ENCODE data around the gene SMLR1.

Gene SMLR1

GRCh38 chr6:130781557-130781956 is 45.6 kb upstream of the SMLR1 start:
- Histone ChIP-seq H3K9me3 (replicated peaks in 1 of 2; ENCODE audit: control insufficient read depth in 2 of 2, insufficient read depth in 1 of 2, low read depth in 1 of 2, low read length in 2 of 2) (peaks cover 0 to 3% of the 10 kb centered on the region in 2 donors), H2BK120ac (ENCODE audit: low read depth, low read length) (no peak overlapping the region), H3K4me2 (ENCODE audit: insufficient read depth, low read length, poor library complexity, severe bottlenecking) (no peak overlapping the region), H3K4me1 (ENCODE audit: control insufficient read depth in 2 of 2, insufficient read depth in 1 of 2, low read depth in 1 of 2, low read length in 2 of 2) (no peaks in the 10 kb centered on the region), H2AK5ac (ENCODE audit: low read depth, low read length) (no peak overlapping the region), H3K23ac (ENCODE audit: low read depth, low read length, poor library complexity) (no peak overlapping the region), H3K36me3 (replicated peaks in 1 of 2; ENCODE audit: control insufficient read depth in 2 of 2, insufficient read depth in 2 of 2, low read length in 2 of 2) (no peaks in the 10 kb centered on the region), H2AFZ (ENCODE audit: low read length) (no peak overlapping the region), H4K8ac (ENCODE audit: low read depth, low read length) (no peak overlapping the region), H3K18ac (ENCODE audit: low read length) (no peak overlapping the region), H4K91ac (ENCODE audit: low read depth, low read length, poor library complexity) (no peak overlapping the region), H3K14ac (ENCODE audit: low read length) (no peak overlapping the region), H3K79me1 (ENCODE audit: low read depth, low read length) (no peaks in the 10 kb centered on the region), H3K4me3 (ENCODE audit: low read length in 2 of 2) (no peak overlapping the region), H2BK15ac (ENCODE audit: low read length) (no peak overlapping the region), H2BK12ac (ENCODE audit: low read length) (no peak overlapping the region), H3K27me3 (ENCODE audit: control insufficient read depth in 3 of 3, insufficient read depth in 3 of 3, low read depth in 1 of 3, low read length in 3 of 3) (no peaks in the 10 kb centered on the region), H2BK5ac (ENCODE audit: low read length) (no peak overlapping the region), H3K4ac (ENCODE audit: low read length) (no peak overlapping the region), H3K9ac (ENCODE audit: low read depth, low read length, poor library complexity) (no peak overlapping the region), H3K27ac (replicated peaks; ENCODE audit: low read length) (no peak overlapping the region)
- no peak for DNase-seq (ENCODE audit: low spot score)
- WGBS, 2 donors (ENCODE audit: extremely low coverage in 2 of 2, insufficient read length in 2 of 2, insufficient replicate concordance in 1 of 2) = no CpG with 5 or more reads among the region's 3 CpGs

- DNase-seq (ENCODE audit: low spot score) = no peak
- no peak overlapping the region for H2BK5ac ChIP-seq (ENCODE audit: low read length)
- no peak overlapping the region for H3K9ac ChIP-seq (ENCODE audit: low read depth, low read length, poor library complexity)
- no peak overlapping the region for H3K4me2 ChIP-seq (ENCODE audit: insufficient read depth, low read length, poor library complexity, severe bottlenecking)
- H4K8ac ChIP-seq (ENCODE audit: low read depth, low read length) = no peak overlapping the region
- H3K27ac ChIP-seq (replicated peaks; ENCODE audit: low read length) = no peak overlapping the region
- no peak overlapping the region for H4K91ac ChIP-seq (ENCODE audit: low read depth, low read length, poor library complexity)
- H3K23ac ChIP-seq (ENCODE audit: low read depth, low read length, poor library complexity) = no peak overlapping the region
- no peak overlapping the region for H2AK5ac ChIP-seq (ENCODE audit: low read depth, low read length)
- WGBS, 2 donors (ENCODE audit: extremely low coverage in 2 of 2, insufficient read length in 2 of 2, insufficient replicate concordance in 1 of 2) = no CpG with 5 or more reads among the region's 2 CpGs
- no peak overlapping the region for H3K18ac ChIP-seq (ENCODE audit: low read length)
- no peak overlapping the region for H2AFZ ChIP-seq (ENCODE audit: low read length)
- H3K79me1 ChIP-seq (ENCODE audit: low read depth, low read length) = no peaks in the 10 kb centered on the region
- H2BK120ac ChIP-seq (ENCODE audit: low read depth, low read length) = no peak overlapping the region
- no peaks in the 10 kb centered on the region for H3K27me3 ChIP-seq (ENCODE audit: control insufficient read depth in 3 of 3, insufficient read depth in 3 of 3, low read depth in 1 of 3, low read length in 3 of 3)
- no peak overlapping the region for H2BK12ac ChIP-seq (ENCODE audit: low read length)
- no peak overlapping the region for H3K4ac ChIP-seq (ENCODE audit: low read length)
- no peaks in the 10 kb centered on the region for H3K4me1 ChIP-seq (ENCODE audit: control insufficient read depth in 2 of 2, insufficient read depth in 1 of 2, low read depth in 1 of 2, low read length in 2 of 2)
- H3K36me3 ChIP-seq (replicated peaks in 1 of 2; ENCODE audit: control insufficient read depth in 2 of 2, insufficient read depth in 2 of 2, low read length in 2 of 2) = no peaks in the 10 kb centered on the region
- H2BK15ac ChIP-seq (ENCODE audit: low read length) = no peak overlapping the region
- H3K9me3 ChIP-seq (replicated peaks in 1 of 2; ENCODE audit: control insufficient read depth in 2 of 2, insufficient read depth in 1 of 2, low read depth in 1 of 2, low read length in 2 of 2) = peaks cover 0 to 3% of the 10 kb centered on the region in 2 donors
- H3K14ac ChIP-seq (ENCODE audit: low read length) = no peak overlapping the region
- H3K4me3 ChIP-seq (ENCODE audit: low read length in 2 of 2) = no peak overlapping the region
Measured at GRCh38 chr6:130783416-130784107, 43.6 kb upstream of the SMLR1 start.

GRCh38 chr6:130787726-130788500 is 39.3 kb upstream of the SMLR1 start:
- H4K91ac ChIP-seq (ENCODE audit: low read depth, low read length, poor library complexity) = no peak overlapping the region
- no peak for DNase-seq (ENCODE audit: low spot score)
- H3K4ac ChIP-seq (ENCODE audit: low read length) = no peak overlapping the region

DNA sequence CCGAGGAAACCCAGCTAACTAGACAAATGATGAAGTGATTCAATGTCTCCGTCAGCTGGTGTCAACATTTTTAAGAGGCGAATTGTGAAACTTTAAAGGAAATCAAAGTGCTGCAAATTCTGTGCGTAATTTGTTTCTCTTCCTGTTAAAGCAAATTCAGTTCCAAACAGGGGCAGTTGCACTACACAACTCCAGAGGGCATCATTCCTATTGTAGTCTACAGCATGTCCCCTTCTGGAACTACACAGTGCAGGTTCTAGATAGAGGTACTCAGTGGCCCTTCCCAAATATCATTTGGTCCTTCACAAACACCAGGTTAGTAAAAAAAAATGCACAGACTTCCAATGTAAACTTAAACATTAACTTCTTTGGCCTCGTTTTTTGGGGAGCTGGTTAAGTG is 38.3 kb upstream of the SMLR1 start:
- Histone ChIP-seq H4K8ac (ENCODE audit: low read depth, low read length) (no peak overlapping the region), H3K23ac (ENCODE audit: low read depth, low read length, poor library complexity) (no peak overlapping the region), H3K14ac (ENCODE audit: low read length) (no peak overlapping the region), H3K4me3 (ENCODE audit: low read length in 2 of 2) (no peak overlapping the region), H3K4ac (ENCODE audit: low read length) (no peak overlapping the region), H3K18ac (ENCODE audit: low read length) (no peak overlapping the region), H2AFZ (ENCODE audit: low read length) (no peak overlapping the region), H3K9ac (ENCODE audit: low read depth, low read length, poor library complexity) (no peak overlapping the region), H4K91ac (ENCODE audit: low read depth, low read length, poor library complexity) (no peak overlapping the region), H2BK5ac (ENCODE audit: low read length) (no peak overlapping the region), H3K4me2 (ENCODE audit: insufficient read depth, low read length, poor library complexity, severe bottlenecking) (no peak overlapping the region), H2BK15ac (ENCODE audit: low read length) (no peak overlapping the region), H3K27ac (replicated peaks; ENCODE audit: low read length) (no peak overlapping the region), H3K9me3 (replicated peaks in 1 of 2; ENCODE audit: control insufficient read depth in 2 of 2, insufficient read depth in 1 of 2, low read depth in 1 of 2, low read length in 2 of 2) (no peaks in the 10 kb centered on the region), H3K4me1 (ENCODE audit: control insufficient read depth in 2 of 2, insufficient read depth in 1 of 2, low read depth in 1 of 2, low read length in 2 of 2) (no peaks in the 10 kb centered on the region), H3K27me3 (ENCODE audit: control insufficient read depth in 3 of 3, insufficient read depth in 3 of 3, low read depth in 1 of 3, low read length in 3 of 3) (no peaks in the 10 kb centered on the region), H2BK120ac (ENCODE audit: low read depth, low read length) (no peak overlapping the region), H2BK12ac (ENCODE audit: low read length) (no peak overlapping the region), H2AK5ac (ENCODE audit: low read depth, low read length) (no peak overlapping the region), H3K36me3 (replicated peaks in 1 of 2; ENCODE audit: control insufficient read depth in 2 of 2, insufficient read depth in 2 of 2, low read length in 2 of 2) (no peaks in the 10 kb centered on the region), H3K79me1 (ENCODE audit: low read depth, low read length) (no peaks in the 10 kb centered on the region)
- no peak for DNase-seq (ENCODE audit: low spot score)
- no CpG with 5 or more reads among the region's 5 CpGs for WGBS, 2 donors (ENCODE audit: extremely low coverage in 2 of 2, insufficient read length in 2 of 2, insufficient replicate concordance in 1 of 2)

More at GRCh38 chr6:130787726-130788500, 39.3 kb upstream of the SMLR1 start:
- no peaks in the 10 kb centered on the region for H3K79me1 ChIP-seq (ENCODE audit: low read depth, low read length)
- no CpG with 5 or more reads among the region's 3 CpGs for WGBS, 2 donors (ENCODE audit: extremely low coverage in 2 of 2, insufficient read length in 2 of 2, insufficient replicate concordance in 1 of 2)
- no peaks in the 10 kb centered on the region for H3K36me3 ChIP-seq (replicated peaks in 1 of 2; ENCODE audit: control insufficient read depth in 2 of 2, insufficient read depth in 2 of 2, low read length in 2 of 2)
- no peaks in the 10 kb centered on the region for H3K9me3 ChIP-seq (replicated peaks in 1 of 2; ENCODE audit: control insufficient read depth in 2 of 2, insufficient read depth in 1 of 2, low read depth in 1 of 2, low read length in 2 of 2)
- no peak overlapping the region for H3K23ac ChIP-seq (ENCODE audit: low read depth, low read length, poor library complexity)
- H2BK12ac ChIP-seq (ENCODE audit: low read length) = no peak overlapping the region
- H3K18ac ChIP-seq (ENCODE audit: low read length) = no peak overlapping the region
- no peaks in the 10 kb centered on the region for H3K4me1 ChIP-seq (ENCODE audit: control insufficient read depth in 2 of 2, insufficient read depth in 1 of 2, low read depth in 1 of 2, low read length in 2 of 2)
- no peak overlapping the region for H2BK120ac ChIP-seq (ENCODE audit: low read depth, low read length)
- no peak overlapping the region for H3K4me3 ChIP-seq (ENCODE audit: low read length in 2 of 2)
- no peak overlapping the region for H2AK5ac ChIP-seq (ENCODE audit: low read depth, low read length)
- H3K27ac ChIP-seq (replicated peaks; ENCODE audit: low read length) = no peak overlapping the region
- H3K9ac ChIP-seq (ENCODE audit: low read depth, low read length, poor library complexity) = no peak overlapping the region
- no peak overlapping the region for H2BK15ac ChIP-seq (ENCODE audit: low read length)
- H3K14ac ChIP-seq (ENCODE audit: low read length) = no peak overlapping the region
- H3K27me3 ChIP-seq (ENCODE audit: control insufficient read depth in 3 of 3, insufficient read depth in 3 of 3, low read depth in 1 of 3, low read length in 3 of 3) = no peaks in the 10 kb centered on the region
- H4K8ac ChIP-seq (ENCODE audit: low read depth, low read length) = no peak overlapping the region
- no peak overlapping the region for H3K4me2 ChIP-seq (ENCODE audit: insufficient read depth, low read length, poor library complexity, severe bottlenecking)
- H2BK5ac ChIP-seq (ENCODE audit: low read length) = no peak overlapping the region
- no peak overlapping the region for H2AFZ ChIP-seq (ENCODE audit: low read length)

Data from neuronal stem cell (in vitro differentiated cells).